NCI-H226 (cell line): ENCODE data around the gene FUT6.
A peak's percentile ranks its signal among the peaks of the same experiment; 100 is the strongest.
"Not testable (repeated sequence)": the region's sequence is repeated elsewhere in the genome, so short reads cannot be mapped to it uniquely, and the experiment has no call there.

Experiments used
- DNase-seq: peaks from one replicate; pipeline ENCODE4 v3.0.0-alpha.2; 2015

FUT6 gene

GRCh38 chr19:5857203-5858081 lies 17.9 kb upstream of the FUT6 start:
- DNase-seq: no peak

- DNase-seq: not testable (repeated sequence)
Observed at GRCh38 chr19:5855151-5855550, 15.6 kb upstream of the FUT6 start.

GRCh38 chr19:5854121-5854520 lies 14.6 kb upstream of the FUT6 start:
- not testable (repeated sequence) for DNase-seq

- DNase-seq: no peak
Observed at GRCh38 chr19:5851302-5851701, 11.8 kb upstream of the FUT6 start, which contains the start of gene FUT3. Gene FUT3, minus strand, starts transcription at chr19:5851449.

- DNase-seq: peak; percentile 44
Observed at GRCh38 chr19:5850743-5851293, 11.3 kb upstream of the FUT6 start.

- DNase-seq: no peak
Observed at GRCh38 chr19:5850189-5850588, 10.7 kb upstream of the FUT6 start.

DNA sequence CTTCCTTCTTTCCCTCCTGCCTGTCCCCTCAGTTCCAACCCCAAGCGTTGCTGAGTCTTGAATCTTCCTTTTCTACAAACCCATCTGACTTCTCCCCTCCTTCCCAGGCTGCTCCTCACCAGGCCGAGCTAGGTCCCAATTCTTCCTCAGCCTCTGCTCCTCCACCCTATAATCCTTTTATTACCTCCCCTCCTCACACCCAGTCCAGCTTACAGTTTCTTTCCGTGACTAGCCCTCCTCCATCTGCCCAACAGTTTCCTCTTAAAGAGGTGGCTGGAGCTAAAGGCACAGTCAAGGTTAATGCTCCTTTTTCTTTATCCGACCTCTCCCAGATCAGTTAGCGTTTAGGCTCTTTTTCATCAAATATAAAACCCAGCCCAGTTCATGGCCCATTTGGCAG lies 9.1 kb upstream of the FUT6 start:
- not testable (repeated sequence) for DNase-seq

DNA sequence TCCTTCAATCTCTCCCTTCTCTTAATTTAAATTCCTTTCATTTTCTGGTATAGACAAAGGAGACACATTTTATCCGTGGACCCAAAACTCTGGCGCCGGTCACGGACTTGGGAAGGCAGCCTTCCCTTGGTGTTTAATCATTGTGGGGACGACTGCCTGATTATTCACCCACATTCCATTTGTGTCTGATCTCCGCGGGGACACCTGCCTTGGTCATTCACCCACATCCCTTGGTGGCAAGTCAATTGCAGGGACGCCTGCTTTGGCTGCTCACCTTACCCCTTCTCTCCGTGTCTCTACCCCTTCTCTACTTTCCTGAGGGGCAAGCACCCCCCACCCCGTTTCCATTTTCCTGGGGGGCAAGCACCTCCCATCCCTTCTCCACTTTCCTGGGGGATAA lies 8.3 kb upstream of the FUT6 start:
- not testable (repeated sequence) for DNase-seq

- no peak for DNase-seq
Observed at GRCh38 chr19:5844456-5845433, 5.2 kb upstream of the FUT6 start.

GRCh38 chr19:5843295-5843927 lies 3.9 kb upstream of the FUT6 start:
- DNase-seq: no peak

DNA sequence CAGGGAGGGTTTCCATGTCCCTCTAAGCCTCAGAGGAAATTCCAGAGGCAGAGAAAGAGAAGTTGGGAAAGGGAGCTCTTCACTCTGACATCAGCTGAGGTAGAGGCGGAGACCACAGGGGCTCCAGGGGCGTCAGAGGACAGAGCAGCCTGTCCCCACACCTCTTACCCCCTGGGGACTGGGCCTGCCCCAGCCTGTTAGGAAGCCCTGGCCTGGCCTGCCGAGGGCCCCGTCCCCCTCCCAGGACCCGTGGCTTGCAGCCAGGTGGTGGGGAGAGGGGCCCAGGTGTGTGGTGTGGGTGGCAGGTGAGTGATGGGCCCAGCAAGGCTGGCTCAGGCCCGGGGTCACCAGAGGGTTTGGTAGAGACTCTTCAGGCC lies 2.2 kb upstream of the FUT6 start:
- not testable (repeated sequence) for DNase-seq

GRCh38 chr19:5838353-5839064 lies 993 bp downstream of the FUT6 start:
- DNase-seq: no peak

DNA sequence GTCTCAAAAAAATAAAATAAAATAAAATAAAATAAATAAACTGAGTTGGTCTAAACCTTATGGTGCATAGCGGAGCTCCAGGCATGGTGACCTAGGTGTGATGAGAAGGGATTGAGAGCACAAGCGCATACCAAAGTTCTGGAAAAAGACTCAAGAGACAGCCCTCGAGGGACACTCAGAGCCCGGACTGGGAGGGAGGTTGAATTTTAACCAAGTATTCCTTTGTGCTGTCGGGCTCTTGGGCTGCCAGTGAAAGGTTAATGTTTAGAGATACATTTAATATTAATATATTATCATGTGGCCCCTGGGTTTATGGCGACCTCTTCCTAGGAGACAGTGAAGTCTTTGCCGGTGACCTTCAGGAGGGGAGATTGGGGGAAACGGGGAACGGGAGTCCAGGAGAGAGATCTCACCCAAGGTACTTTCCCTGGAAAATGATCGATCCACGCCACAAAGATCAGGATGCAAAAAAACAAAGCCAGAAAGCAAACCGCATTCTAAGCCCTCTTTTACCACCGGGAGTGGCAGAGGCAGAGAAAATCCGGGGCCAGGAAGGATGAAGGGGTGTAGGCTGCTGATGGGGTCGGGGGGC lies 1.6 kb downstream of the FUT6 start:
- DNase-seq: no peak

DNA sequence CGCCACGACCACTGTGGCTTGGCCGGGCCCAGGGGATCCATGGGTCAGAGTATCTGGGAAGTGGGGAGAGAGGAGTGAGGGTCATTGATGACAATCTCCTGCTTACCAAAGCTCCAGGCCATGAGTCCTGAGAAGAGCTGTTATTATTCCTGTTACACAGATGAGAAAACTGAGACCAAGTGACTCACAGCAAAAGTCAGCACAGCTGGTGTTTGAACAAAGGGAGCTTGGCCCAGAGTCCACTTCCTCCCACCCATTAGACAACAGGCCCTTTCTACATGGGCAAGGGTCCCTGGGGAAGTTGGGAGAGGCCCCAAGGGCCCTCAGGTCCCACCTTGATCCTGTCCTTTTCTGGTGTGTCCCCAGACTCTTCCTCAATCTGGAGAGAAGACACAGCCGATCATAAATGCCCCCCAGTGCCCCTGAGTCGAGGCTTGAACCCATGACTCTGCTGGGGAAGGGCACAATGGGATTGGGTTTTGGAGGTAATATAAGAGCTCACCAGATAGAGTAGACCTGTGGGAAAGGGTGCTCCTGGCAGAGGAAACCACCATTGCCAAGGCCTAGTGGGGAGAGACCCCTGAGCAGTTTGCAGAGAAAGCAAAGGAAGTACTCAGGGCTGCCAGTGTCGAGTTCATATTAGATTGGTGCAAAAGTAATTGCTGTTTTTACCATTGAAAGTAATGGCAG lies 6.8 kb downstream of the FUT6 start:
- no peak for DNase-seq

DNA sequence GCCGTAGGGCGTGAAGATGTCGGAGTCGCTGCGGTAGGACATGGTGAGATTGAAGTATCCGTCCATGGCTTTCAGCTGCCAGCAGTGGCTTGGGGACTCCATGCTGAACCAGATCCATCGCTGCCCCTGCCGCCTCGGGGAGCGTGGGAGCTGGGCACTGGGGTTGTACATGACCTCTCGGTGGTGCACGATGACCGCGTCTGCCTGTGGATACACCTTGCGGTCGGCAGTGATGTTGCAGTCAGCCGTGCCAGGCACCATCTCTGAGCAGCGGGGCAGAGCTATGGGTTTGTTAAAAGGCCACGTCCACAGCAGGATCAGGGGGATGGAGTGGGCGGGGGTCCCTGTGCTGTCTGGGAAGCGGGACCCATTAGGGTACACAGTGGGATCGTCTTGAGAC lies 7.4 kb downstream of the FUT6 start:
- no peak for DNase-seq

DNA sequence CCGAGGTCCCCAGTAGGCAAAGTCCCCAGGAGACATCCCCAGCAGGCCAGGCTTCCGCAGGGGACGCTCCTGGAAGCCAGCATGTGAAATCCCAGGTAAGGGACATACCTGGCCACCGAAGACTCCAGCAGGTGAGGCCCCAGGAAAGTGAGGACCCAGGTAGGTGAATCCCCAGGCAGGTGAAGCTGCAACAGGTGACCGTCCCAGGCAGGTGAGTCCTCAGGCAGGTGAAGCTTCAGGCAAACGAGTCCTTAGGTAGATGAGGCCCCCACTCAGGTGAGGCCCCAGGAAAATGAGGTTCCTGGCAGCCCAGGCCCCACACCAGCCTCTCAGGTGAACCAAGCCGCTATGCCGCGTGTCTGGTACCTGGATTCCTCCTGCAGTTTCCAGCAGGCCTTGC lies 8.3 kb downstream of the FUT6 start:
- DNase-seq: no peak

GRCh38 chr19:5829567-5830310 lies 9.8 kb downstream of the FUT6 start:
- no peak for DNase-seq

GRCh38 chr19:5828661-5829566 lies 10.6 kb downstream of the FUT6 start:
- DNase-seq: no peak
